Measurements from ENCODE around the gene DDX21.

DNA sequence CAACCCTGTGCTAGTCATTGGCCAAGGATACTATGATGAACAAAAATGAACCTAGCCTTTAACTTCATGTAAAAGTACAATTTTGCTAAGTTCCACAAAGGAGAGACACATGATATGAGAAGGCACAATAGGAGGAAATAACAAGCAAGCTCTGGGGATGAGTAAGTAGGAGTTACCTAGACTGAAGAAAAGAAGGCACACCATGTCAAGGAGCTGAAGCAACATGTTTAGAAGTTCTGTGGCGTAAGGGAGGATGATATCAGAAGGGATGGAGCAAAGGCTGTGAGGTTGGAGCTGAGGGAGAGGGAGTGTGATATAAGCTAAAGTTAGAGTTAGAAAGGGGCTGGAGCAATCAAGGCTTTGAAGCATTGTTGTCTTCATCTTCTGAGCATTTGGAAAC, 58.2 kb downstream of the DDX21 start:
- TF ChIP-seq ZFX (IDR thresholded peaks at IDR 0.05) (no peak), YY1 (IDR thresholded peaks at IDR 0.05; ENCODE audit: extremely low read depth, insufficient replicate concordance, low read depth, low read length) (no peak), POLR2A (IDR thresholded peaks at IDR 0.05; ENCODE audit: borderline replicate concordance, extremely low read depth, insufficient read depth, insufficient read length) (no peak), RAD21 (IDR thresholded peaks at IDR 0.05; ENCODE audit: low read depth) (no peak), POLR2AphosphoS5 (IDR thresholded peaks at IDR 0.05; ENCODE audit: low read depth, low read length) (no peak), ZNF274 (IDR thresholded peaks at IDR 0.05; ENCODE audit: low read depth, low read length) (no peak), EGR1 (IDR thresholded peaks at IDR 0.05; ENCODE audit: low read depth) (no peak), CEBPB (IDR thresholded peaks at IDR 0.05; ENCODE audit: low read depth) (no peak)
- TF ChIP-seq, protein P1, sequence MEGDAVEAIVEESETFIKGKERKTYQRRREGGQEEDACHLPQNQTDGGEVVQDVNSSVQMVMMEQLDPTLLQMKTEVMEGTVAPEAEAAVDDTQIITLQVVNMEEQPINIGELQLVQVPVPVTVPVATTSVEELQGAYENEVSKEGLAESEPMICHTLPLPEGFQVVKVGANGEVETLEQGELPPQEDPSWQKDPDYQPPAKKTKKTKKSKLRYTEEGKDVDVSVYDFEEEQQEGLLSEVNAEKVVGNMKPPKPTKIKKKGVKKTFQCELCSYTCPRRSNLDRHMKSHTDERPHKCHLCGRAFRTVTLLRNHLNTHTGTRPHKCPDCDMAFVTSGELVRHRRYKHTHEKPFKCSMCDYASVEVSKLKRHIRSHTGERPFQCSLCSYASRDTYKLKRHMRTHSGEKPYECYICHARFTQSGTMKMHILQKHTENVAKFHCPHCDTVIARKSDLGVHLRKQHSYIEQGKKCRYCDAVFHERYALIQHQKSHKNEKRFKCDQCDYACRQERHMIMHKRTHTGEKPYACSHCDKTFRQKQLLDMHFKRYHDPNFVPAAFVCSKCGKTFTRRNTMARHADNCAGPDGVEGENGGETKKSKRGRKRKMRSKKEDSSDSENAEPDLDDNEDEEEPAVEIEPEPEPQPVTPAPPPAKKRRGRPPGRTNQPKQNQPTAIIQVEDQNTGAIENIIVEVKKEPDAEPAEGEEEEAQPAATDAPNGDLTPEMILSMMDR (IDR thresholded peaks at IDR 0.05 in 2 of 3, conservative IDR thresholded peaks at IDR 0.05 in 1 of 3; ENCODE audit: borderline replicate concordance in 1 of 3, insufficient read depth in 1 of 3, low read depth in 2 of 3, low read length in 2 of 3) = no peak
- TF ChIP-seq, protein P2, sequence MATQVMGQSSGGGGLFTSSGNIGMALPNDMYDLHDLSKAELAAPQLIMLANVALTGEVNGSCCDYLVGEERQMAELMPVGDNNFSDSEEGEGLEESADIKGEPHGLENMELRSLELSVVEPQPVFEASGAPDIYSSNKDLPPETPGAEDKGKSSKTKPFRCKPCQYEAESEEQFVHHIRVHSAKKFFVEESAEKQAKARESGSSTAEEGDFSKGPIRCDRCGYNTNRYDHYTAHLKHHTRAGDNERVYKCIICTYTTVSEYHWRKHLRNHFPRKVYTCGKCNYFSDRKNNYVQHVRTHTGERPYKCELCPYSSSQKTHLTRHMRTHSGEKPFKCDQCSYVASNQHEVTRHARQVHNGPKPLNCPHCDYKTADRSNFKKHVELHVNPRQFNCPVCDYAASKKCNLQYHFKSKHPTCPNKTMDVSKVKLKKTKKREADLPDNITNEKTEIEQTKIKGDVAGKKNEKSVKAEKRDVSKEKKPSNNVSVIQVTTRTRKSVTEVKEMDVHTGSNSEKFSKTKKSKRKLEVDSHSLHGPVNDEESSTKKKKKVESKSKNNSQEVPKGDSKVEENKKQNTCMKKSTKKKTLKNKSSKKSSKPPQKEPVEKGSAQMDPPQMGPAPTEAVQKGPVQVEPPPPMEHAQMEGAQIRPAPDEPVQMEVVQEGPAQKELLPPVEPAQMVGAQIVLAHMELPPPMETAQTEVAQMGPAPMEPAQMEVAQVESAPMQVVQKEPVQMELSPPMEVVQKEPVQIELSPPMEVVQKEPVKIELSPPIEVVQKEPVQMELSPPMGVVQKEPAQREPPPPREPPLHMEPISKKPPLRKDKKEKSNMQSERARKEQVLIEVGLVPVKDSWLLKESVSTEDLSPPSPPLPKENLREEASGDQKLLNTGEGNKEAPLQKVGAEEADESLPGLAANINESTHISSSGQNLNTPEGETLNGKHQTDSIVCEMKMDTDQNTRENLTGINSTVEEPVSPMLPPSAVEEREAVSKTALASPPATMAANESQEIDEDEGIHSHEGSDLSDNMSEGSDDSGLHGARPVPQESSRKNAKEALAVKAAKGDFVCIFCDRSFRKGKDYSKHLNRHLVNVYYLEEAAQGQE (IDR thresholded peaks at IDR 0.05; ENCODE audit: low read depth) = no peak
- TF ChIP-seq, protein P3, sequence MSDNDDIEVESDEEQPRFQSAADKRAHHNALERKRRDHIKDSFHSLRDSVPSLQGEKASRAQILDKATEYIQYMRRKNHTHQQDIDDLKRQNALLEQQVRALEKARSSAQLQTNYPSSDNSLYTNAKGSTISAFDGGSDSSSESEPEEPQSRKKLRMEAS (IDR thresholded peaks at IDR 0.05) = no peak

All from HCT116 (cell line).